ENCODE results near the gene PAK6. TPM values are rescaled to one million over a fixed set of nuclear protein-coding genes. Genes with fewer than 3 reads are reported as not detected.
A peak's percentile ranks its signal among the peaks of the same experiment; 100 is the strongest.

The PAK6 gene
- total and polyA plus RNA-seq, 4 donors = 0.05 to 0.17 (median 0.10) TPM

DNA sequence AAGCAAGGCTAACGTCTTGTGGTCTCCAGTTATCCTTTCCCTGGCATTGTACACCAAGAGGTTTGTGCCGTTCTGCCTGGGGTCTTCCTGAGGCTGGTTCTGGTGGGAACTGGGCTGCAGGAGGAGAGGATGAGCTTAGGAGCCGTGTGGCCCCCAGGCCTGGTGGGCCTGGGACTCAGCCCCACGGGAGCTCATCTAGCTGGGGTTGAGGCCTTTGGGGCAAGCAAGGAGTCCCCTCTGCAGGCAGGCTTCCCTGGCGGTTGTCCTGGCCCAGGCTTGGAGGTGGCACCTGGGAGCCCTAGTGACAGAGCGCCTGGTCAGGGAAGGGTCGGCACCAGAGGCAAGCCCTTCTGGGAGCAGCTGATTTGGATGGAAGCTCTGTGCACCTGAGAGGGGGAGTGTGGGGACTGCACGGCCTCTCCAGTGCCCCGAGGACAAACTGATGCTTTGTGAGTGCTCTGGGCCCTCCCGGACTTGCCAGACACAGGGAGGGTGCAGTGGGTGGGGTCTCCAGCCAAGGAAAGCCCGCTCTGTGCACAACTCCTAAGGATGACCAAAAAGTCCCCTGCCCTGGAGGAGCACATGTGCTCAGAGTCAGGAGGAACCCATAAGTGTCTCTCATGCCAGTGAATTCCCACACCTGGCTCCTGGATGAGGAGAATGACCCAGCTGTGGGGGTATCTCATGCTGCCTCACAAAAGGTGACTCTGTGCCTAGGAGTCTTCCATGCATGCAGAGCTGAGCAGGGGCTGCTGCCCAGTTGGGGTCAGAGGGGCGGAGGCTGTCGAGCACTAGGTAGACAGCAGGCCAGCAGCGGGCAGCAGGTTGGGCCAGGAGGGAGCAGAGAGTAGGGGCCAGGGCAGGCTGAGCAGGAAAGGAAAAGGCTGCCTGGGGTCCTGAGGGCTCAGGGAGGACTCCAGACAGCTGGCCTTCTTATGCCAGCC is 2.7 kb downstream of the PAK6 start:
- no peak overlapping the region for H3K9ac ChIP-seq (ENCODE audit: low read depth in 1 of 2, low read length in 2 of 2)
- H3K36me3 ChIP-seq (ENCODE audit: control insufficient read depth in 4 of 4, insufficient read depth in 3 of 4, low read depth in 1 of 4, low read length in 3 of 4) = no peaks in the 10 kb centered on the region
- no peaks in the 10 kb centered on the region for H3K9me3 ChIP-seq (ENCODE audit: control insufficient read depth in 4 of 4, low read length in 3 of 4)
- no peak overlapping the region for H3K4me3 ChIP-seq (ENCODE audit: low read depth in 1 of 3, low read length in 3 of 3)
- H3K27me3 ChIP-seq (ENCODE audit: control insufficient read depth in 4 of 4, insufficient read depth in 4 of 4, low read length in 3 of 4) = peaks cover 0 to 4% (median 1%) of the 10 kb centered on the region in 4 donors
- no peak for TF ChIP-seq SP1 (IDR thresholded peaks at IDR 0.05)
- TF ChIP-seq TAF1 (conservative IDR thresholded peaks at IDR 0.05) = no peak
- TF ChIP-seq, protein P1, sequence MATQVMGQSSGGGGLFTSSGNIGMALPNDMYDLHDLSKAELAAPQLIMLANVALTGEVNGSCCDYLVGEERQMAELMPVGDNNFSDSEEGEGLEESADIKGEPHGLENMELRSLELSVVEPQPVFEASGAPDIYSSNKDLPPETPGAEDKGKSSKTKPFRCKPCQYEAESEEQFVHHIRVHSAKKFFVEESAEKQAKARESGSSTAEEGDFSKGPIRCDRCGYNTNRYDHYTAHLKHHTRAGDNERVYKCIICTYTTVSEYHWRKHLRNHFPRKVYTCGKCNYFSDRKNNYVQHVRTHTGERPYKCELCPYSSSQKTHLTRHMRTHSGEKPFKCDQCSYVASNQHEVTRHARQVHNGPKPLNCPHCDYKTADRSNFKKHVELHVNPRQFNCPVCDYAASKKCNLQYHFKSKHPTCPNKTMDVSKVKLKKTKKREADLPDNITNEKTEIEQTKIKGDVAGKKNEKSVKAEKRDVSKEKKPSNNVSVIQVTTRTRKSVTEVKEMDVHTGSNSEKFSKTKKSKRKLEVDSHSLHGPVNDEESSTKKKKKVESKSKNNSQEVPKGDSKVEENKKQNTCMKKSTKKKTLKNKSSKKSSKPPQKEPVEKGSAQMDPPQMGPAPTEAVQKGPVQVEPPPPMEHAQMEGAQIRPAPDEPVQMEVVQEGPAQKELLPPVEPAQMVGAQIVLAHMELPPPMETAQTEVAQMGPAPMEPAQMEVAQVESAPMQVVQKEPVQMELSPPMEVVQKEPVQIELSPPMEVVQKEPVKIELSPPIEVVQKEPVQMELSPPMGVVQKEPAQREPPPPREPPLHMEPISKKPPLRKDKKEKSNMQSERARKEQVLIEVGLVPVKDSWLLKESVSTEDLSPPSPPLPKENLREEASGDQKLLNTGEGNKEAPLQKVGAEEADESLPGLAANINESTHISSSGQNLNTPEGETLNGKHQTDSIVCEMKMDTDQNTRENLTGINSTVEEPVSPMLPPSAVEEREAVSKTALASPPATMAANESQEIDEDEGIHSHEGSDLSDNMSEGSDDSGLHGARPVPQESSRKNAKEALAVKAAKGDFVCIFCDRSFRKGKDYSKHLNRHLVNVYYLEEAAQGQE (IDR thresholded peaks at IDR 0.05) = no peak
- TF ChIP-seq YY1 (IDR thresholded peaks at IDR 0.05) = no peak
- no peak for TF ChIP-seq RXRA (IDR thresholded peaks at IDR 0.05)
- TF ChIP-seq, protein P2, sequence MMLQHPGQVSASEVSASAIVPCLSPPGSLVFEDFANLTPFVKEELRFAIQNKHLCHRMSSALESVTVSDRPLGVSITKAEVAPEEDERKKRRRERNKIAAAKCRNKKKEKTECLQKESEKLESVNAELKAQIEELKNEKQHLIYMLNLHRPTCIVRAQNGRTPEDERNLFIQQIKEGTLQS (IDR thresholded peaks at IDR 0.05) = no peak
- no peak for TF ChIP-seq GABPA (IDR thresholded peaks at IDR 0.05 in 1 of 2, conservative IDR thresholded peaks at IDR 0.05 in 1 of 2)
- TF ChIP-seq NR2F2 (IDR thresholded peaks at IDR 0.05) = no peak
- TF ChIP-seq, protein P3, sequence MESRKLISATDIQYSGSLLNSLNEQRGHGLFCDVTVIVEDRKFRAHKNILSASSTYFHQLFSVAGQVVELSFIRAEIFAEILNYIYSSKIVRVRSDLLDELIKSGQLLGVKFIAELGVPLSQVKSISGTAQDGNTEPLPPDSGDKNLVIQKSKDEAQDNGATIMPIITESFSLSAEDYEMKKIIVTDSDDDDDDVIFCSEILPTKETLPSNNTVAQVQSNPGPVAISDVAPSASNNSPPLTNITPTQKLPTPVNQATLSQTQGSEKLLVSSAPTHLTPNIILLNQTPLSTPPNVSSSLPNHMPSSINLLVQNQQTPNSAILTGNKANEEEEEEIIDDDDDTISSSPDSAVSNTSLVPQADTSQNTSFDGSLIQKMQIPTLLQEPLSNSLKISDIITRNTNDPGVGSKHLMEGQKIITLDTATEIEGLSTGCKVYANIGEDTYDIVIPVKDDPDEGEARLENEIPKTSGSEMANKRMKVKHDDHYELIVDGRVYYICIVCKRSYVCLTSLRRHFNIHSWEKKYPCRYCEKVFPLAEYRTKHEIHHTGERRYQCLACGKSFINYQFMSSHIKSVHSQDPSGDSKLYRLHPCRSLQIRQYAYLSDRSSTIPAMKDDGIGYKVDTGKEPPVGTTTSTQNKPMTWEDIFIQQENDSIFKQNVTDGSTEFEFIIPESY (IDR thresholded peaks at IDR 0.05) = no peak
- TF ChIP-seq, protein P4, sequence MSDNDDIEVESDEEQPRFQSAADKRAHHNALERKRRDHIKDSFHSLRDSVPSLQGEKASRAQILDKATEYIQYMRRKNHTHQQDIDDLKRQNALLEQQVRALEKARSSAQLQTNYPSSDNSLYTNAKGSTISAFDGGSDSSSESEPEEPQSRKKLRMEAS (IDR thresholded peaks at IDR 0.05) = no peak
- TF ChIP-seq, protein P5, sequence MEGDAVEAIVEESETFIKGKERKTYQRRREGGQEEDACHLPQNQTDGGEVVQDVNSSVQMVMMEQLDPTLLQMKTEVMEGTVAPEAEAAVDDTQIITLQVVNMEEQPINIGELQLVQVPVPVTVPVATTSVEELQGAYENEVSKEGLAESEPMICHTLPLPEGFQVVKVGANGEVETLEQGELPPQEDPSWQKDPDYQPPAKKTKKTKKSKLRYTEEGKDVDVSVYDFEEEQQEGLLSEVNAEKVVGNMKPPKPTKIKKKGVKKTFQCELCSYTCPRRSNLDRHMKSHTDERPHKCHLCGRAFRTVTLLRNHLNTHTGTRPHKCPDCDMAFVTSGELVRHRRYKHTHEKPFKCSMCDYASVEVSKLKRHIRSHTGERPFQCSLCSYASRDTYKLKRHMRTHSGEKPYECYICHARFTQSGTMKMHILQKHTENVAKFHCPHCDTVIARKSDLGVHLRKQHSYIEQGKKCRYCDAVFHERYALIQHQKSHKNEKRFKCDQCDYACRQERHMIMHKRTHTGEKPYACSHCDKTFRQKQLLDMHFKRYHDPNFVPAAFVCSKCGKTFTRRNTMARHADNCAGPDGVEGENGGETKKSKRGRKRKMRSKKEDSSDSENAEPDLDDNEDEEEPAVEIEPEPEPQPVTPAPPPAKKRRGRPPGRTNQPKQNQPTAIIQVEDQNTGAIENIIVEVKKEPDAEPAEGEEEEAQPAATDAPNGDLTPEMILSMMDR (IDR thresholded peaks at IDR 0.05; ENCODE audit: low read depth, low read length, missing input control) = no peak
- no peak for TF ChIP-seq HNF4G (IDR thresholded peaks at IDR 0.05)
- TF ChIP-seq FOXA1 (IDR thresholded peaks at IDR 0.05) = no peak
- no peak for TF ChIP-seq EGR1 (IDR thresholded peaks at IDR 0.05; ENCODE audit: low read depth in 2 of 2)
- no peak for TF ChIP-seq RAD21 (IDR thresholded peaks at IDR 0.05)
- TF ChIP-seq HNF4A (conservative IDR thresholded peaks at IDR 0.05) = no peak
- TF ChIP-seq JUND (IDR thresholded peaks at IDR 0.05) = no peak
- TF ChIP-seq FOXA2 (IDR thresholded peaks at IDR 0.05) = no peak
- no peak overlapping the region for H3K27ac ChIP-seq (ENCODE audit: low read depth in 1 of 2, low read length in 2 of 2)
- H3K4me1 ChIP-seq (ENCODE audit: control insufficient read depth in 4 of 4, insufficient read depth in 4 of 4, low read length in 3 of 4) = peaks cover 0 to 3% (median 1%) of the 10 kb centered on the region in 4 donors
- WGBS = 93% methylated on average over 14 of the region's 14 CpGs
- DNase-seq (ENCODE audit: low spot score) = peak; percentile 14

Data from liver (tissue), 9 donors.